Activated CD4-positive, alpha-beta T cell treated with anti-CD3 and anti-CD28 coated beads, Interleukin-2, amount 50 U/mL, for 48 hours (primary cell): ENCODE data around the gene ALPP.
"Not testable (repeated sequence)": the region's sequence is repeated elsewhere in the genome, so short reads cannot be mapped to it uniquely, and the experiment has no call there.

Source experiments
- DNase-seq, 2 experiments: peaks; one replicate each; pipeline ENCODE4 v3.0.0-alpha.2; 2020

The ALPP gene

GRCh38 chr2:232364806-232365594 is 13.6 kb upstream of the ALPP start:
- not testable (repeated sequence) for DNase-seq

- no peak for DNase-seq
These were observed 12.8 kb upstream of the ALPP start for GRCh38 chr2:232365621-232366321.

- DNase-seq: not testable (repeated sequence)
These were observed 12.1 kb upstream of the ALPP start for GRCh38 chr2:232366461-232366860.

GRCh38 chr2:232367016-232367415 is 11.5 kb upstream of the ALPP start:
- no peak for DNase-seq

GRCh38 chr2:232367591-232368233 is 10.8 kb upstream of the ALPP start:
- DNase-seq: no peak

GRCh38 chr2:232368311-232368731 is 10.2 kb upstream of the ALPP start:
- no peak for DNase-seq

- no peak for DNase-seq
These were observed 9.2 kb upstream of the ALPP start for GRCh38 chr2:232369126-232369951.

- not testable (repeated sequence) for DNase-seq
These were observed 8.5 kb upstream of the ALPP start for GRCh38 chr2:232370007-232370406.

- no peak for DNase-seq
These were observed 6.0 kb upstream of the ALPP start for GRCh38 chr2:232372231-232373208.

GRCh38 chr2:232374356-232374755 is 4.2 kb upstream of the ALPP start:
- DNase-seq: no peak

GRCh38 chr2:232375164-232375563 is 3.4 kb upstream of the ALPP start:
- DNase-seq: no peak

- DNase-seq: no peak
These were observed 2.3 kb upstream of the ALPP start for GRCh38 chr2:232376260-232376659.

GRCh38 chr2:232376713-232377112 is 1.8 kb upstream of the ALPP start:
- no peak for DNase-seq

GRCh38 chr2:232377319-232377718 is 1.2 kb upstream of the ALPP start:
- no peak for DNase-seq

GRCh38 chr2:232377841-232378734 is 463 bp upstream of the ALPP start:
- DNase-seq: no peak

GRCh38 chr2:232379610-232380590 is 1.3 kb downstream of the ALPP start:
- DNase-seq: not testable (repeated sequence)

- DNase-seq: peak in 1 of 2 experiments; percentile 20
These were observed 2.9 kb downstream of the ALPP start for GRCh38 chr2:232381204-232382031.
